Glutamatergic neuron (in vitro differentiated cells): Measurements from ENCODE around the gene LAMB4. TPM values are rescaled to one million over a fixed set of nuclear protein-coding genes. Genes with fewer than 3 reads are reported as not detected.

Experiments used
- DNase-seq: peaks from one replicate; pipeline ENCODE4 v3.0.0; 2022
- H3K27ac Mint-ChIP-seq: one replicate; pipeline ENCODE4 v1.8.0; 2020; ENCODE audit warnings: mild to moderate bottlenecking, mixed read lengths, inconsistent platforms; ENCODE audit not compliant: unreplicated experiment
- H3K27me3 Mint-ChIP-seq: one replicate; pipeline ENCODE4 v1.8.0; 2020; ENCODE audit warnings: mild to moderate bottlenecking, moderate library complexity, mixed read lengths, inconsistent platforms; ENCODE audit not compliant: unreplicated experiment
- H3K36me3 Mint-ChIP-seq: one replicate; pipeline ENCODE4 v1.8.0; 2020; ENCODE audit warnings: mild to moderate bottlenecking, mixed read lengths, inconsistent platforms; ENCODE audit not compliant: unreplicated experiment
- H3K4me1 Mint-ChIP-seq: one replicate; pipeline ENCODE4 v1.8.0; 2020; ENCODE audit warnings: mild to moderate bottlenecking, low read depth, mixed read lengths, inconsistent platforms; ENCODE audit not compliant: unreplicated experiment
- H3K4me3 Mint-ChIP-seq: one replicate; pipeline ENCODE4 v1.8.0; 2020; ENCODE audit warnings: mild to moderate bottlenecking, mixed read lengths, inconsistent platforms; ENCODE audit not compliant: unreplicated experiment
- H3K9me3 Mint-ChIP-seq: one replicate; pipeline ENCODE4 v1.8.0; 2020; ENCODE audit warnings: mild to moderate bottlenecking, moderate library complexity, mixed read lengths, inconsistent platforms; ENCODE audit not compliant: unreplicated experiment
- CTCF ChIP-seq: fragments of 200-600 bp; sonication (generic); IDR thresholded peaks from one replicate; pipeline ENCODE4 v1.5.0; 2021; ENCODE audit not compliant: partially characterized antibody, unreplicated experiment
- total RNA-seq: library from RNA; stranded (reverse); fragmentation: NEBNext Ultra II Directional; extraction: Animal tissue kit (Norgen Biotek cat#: 25700); gene quantifications from one replicate; pipeline ENCODE4 v1.2.1, GENCODE V29; 2021; ENCODE audit not compliant: unreplicated experiment

LAMB4 gene
- total RNA-seq, 1 donor from 2014 or later = not detected

GRCh38 chr7:108166687-108167086, 36.5 kb upstream of the LAMB4 start:
- no peak for TF ChIP-seq CTCF
- no peak overlapping the region for H3K27ac Mint-ChIP-seq
- no peaks in the 10 kb centered on the region for H3K27me3 Mint-ChIP-seq
- no peak for DNase-seq
- peaks cover 5% of the 10 kb centered on the region for H3K36me3 Mint-ChIP-seq
- no peak overlapping the region for H3K4me3 Mint-ChIP-seq
- no peaks in the 10 kb centered on the region for H3K4me1 Mint-ChIP-seq
- H3K9me3 Mint-ChIP-seq = peaks cover 2% of the 10 kb centered on the region

DNA sequence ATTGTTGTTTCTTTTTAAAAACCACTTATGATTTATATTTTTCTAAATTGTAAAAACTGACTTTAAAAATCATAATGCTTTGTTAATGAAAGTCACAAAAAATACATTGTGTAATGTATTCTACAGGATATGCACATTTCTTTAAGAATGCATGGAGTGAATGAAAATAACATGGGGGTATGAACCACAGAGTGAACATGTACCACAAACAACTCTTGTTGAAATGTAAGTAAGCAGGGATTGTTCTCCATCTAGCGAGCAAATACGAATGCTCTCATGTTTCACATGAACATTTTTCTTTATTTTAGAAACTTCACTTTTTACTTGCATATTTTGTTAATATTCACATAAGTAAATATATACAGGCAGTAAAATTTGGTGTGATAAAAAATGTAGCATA, 35.6 kb upstream of the LAMB4 start:
- no peak overlapping the region for H3K4me3 Mint-ChIP-seq
- H3K36me3 Mint-ChIP-seq = peaks cover 5% of the 10 kb centered on the region
- TF ChIP-seq CTCF = no peak

DNA sequence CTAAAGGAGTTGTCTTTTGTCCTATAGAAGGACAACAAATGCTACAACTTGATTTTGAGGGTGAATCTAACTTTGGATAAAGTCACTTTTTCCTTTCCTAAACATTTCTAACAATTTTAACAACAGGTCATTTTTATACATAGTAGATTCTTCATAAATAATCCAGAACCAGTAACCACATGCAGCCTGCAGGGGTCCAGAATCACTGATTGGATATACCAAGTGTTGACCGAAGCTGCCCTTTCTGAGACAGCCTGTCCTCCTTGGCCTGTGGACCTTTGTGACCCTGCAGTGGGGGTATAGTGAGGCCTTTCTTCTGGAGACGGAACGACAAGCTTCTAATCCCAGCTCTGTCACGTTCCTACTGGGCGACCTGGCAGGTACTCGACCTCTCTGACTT, 34.8 kb upstream of the LAMB4 start:
- H3K36me3 Mint-ChIP-seq = peaks cover 5% of the 10 kb centered on the region
- no peaks in the 10 kb centered on the region for H3K27me3 Mint-ChIP-seq
- H3K4me1 Mint-ChIP-seq = no peaks in the 10 kb centered on the region
- no peak overlapping the region for H3K27ac Mint-ChIP-seq
- peaks cover 2% of the 10 kb centered on the region for H3K9me3 Mint-ChIP-seq
- H3K4me3 Mint-ChIP-seq = no peak overlapping the region
- peak; percentile 19 for TF ChIP-seq CTCF
- DNase-seq = no peak

More for the DNA sequence above, 35.6 kb upstream of the LAMB4 start:
- no peaks in the 10 kb centered on the region for H3K27me3 Mint-ChIP-seq
- DNase-seq = no peak
- H3K9me3 Mint-ChIP-seq = peaks cover 2% of the 10 kb centered on the region
- H3K4me1 Mint-ChIP-seq = no peaks in the 10 kb centered on the region
- H3K27ac Mint-ChIP-seq = no peak overlapping the region

DNA sequence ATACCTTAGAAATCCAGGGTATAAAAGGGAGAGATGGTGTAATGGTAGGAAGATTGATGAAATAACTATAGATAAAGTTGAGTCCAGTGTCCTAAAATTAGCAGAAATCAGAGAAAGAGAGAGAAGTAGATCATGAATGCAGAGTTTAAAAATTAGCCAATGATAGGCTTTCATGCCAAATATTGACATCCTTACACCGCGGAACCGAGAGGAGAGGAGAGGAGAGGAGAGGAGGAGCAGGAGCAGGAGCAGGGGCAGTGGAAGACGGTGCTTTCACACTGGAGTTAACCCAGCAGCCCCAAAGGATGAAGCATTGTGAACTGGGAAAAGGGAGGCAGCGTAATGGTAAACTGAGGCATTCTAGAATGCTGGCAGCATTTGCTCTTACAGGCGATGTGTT, 34.2 kb upstream of the LAMB4 start:
- peaks cover 2% of the 10 kb centered on the region for H3K9me3 Mint-ChIP-seq
- DNase-seq = no peak
- no peak overlapping the region for H3K4me3 Mint-ChIP-seq
- no peak for TF ChIP-seq CTCF
- no peaks in the 10 kb centered on the region for H3K4me1 Mint-ChIP-seq
- peaks cover 5% of the 10 kb centered on the region for H3K36me3 Mint-ChIP-seq
- H3K27ac Mint-ChIP-seq = no peak overlapping the region
- no peaks in the 10 kb centered on the region for H3K27me3 Mint-ChIP-seq

- Mint-ChIP-seq H3K9me3 (peaks cover 2% of the 10 kb centered on the region), H3K4me3 (no peak overlapping the region), H3K27me3 (no peaks in the 10 kb centered on the region), H3K27ac (no peak overlapping the region), H3K36me3 (no peaks in the 10 kb centered on the region), H3K4me1 (no peaks in the 10 kb centered on the region)
- TF ChIP-seq CTCF = no peak
- no peak for DNase-seq
Observed at GRCh38 chr7:108158776-108159175, 28.6 kb upstream of the LAMB4 start.
